WTC11 (cell line): ENCODE measurements around the gene COL18A1.

ENCODE experiments used
- ATF6 ChIP-seq: sonication (generic); formaldehyde crosslinking; IDR thresholded peaks from 2 replicates; pipeline ENCODE4 v1.8.1; 2023; ENCODE audit warnings: mild to moderate bottlenecking, missing genetic modification reagents
- CREB1 ChIP-seq: sonication (generic); formaldehyde crosslinking; IDR thresholded peaks from 2 replicates; pipeline ENCODE4 v1.8.0; 2023; ENCODE audit warnings: mild to moderate bottlenecking, missing genetic modification reagents
- E2F1 ChIP-seq: sonication (generic); formaldehyde crosslinking; IDR thresholded peaks from 2 replicates; pipeline ENCODE4 v1.8.0; 2022; ENCODE audit warnings: mild to moderate bottlenecking, missing genetic modification reagents
- NFE2L1 ChIP-seq: sonication (generic); formaldehyde crosslinking; IDR thresholded peaks from 2 replicates; pipeline ENCODE4 v1.8.1; 2023; ENCODE audit warnings: missing genetic modification reagents
- PRRX2 ChIP-seq: fragments of 250-450 bp; sonication (Bioruptor Pico); IDR thresholded peaks from 2 replicates; pipeline ENCODE4 v1.8.0; 2021; ENCODE audit warnings: mild to moderate bottlenecking
- SOX15 ChIP-seq: fragments of 250-450 bp; sonication (Bioruptor Pico); IDR thresholded peaks from 2 replicates; pipeline ENCODE4 v1.9.0; 2021; ENCODE audit warnings: mild to moderate bottlenecking
- USF1 ChIP-seq: sonication (generic); formaldehyde crosslinking; IDR thresholded peaks from 2 replicates; pipeline ENCODE4 v1.8.0; 2022; ENCODE audit warnings: mild to moderate bottlenecking, missing genetic modification reagents
- ZNF121 ChIP-seq: sonication (generic); formaldehyde crosslinking; IDR thresholded peaks from 2 replicates; pipeline ENCODE4 v1.8.0; 2023; ENCODE audit warnings: missing genetic modification reagents
- ZNF263 ChIP-seq: sonication (generic); formaldehyde crosslinking; IDR thresholded peaks from 2 replicates; pipeline ENCODE4 v1.8.1; 2022; ENCODE audit warnings: low read depth, mild to moderate bottlenecking, moderate library complexity, missing genetic modification reagents
- TF ChIP-seq, protein P1 (sequence below): fragments of 200-600 bp; IDR thresholded peaks from 2 replicates; pipeline ENCODE4 v1.8.0; 2022; ENCODE audit warnings: antibody characterized with exemption
- TF ChIP-seq, protein P2 (sequence below): sonication (generic); formaldehyde crosslinking; IDR thresholded peaks from 2 replicates; pipeline ENCODE4 v1.8.1; 2022; ENCODE audit warnings: low read depth, missing genetic modification reagents, borderline replicate concordance
- TF ChIP-seq, protein P3 (sequence below): sonication (generic); formaldehyde crosslinking; IDR thresholded peaks from 2 replicates; pipeline ENCODE4 v1.8.1; 2022; ENCODE audit warnings: mild to moderate bottlenecking, missing genetic modification reagents, moderate library complexity, borderline replicate concordance

- TF ChIP-seq ZNF263 (CRISPR knock-in tag) (no peak), PRRX2 (CRISPR knock-in tag) (no peak), NFE2L1 (CRISPR knock-in tag) (no peak), CREB1 (no peak), USF1 (CRISPR knock-in tag) (no peak), ATF6 (CRISPR knock-in tag) (no peak), ZNF121 (no peak), SOX15 (CRISPR knock-in tag) (no peak), E2F1 (CRISPR knock-in tag) (no peak)
- TF ChIP-seq, protein P1, sequence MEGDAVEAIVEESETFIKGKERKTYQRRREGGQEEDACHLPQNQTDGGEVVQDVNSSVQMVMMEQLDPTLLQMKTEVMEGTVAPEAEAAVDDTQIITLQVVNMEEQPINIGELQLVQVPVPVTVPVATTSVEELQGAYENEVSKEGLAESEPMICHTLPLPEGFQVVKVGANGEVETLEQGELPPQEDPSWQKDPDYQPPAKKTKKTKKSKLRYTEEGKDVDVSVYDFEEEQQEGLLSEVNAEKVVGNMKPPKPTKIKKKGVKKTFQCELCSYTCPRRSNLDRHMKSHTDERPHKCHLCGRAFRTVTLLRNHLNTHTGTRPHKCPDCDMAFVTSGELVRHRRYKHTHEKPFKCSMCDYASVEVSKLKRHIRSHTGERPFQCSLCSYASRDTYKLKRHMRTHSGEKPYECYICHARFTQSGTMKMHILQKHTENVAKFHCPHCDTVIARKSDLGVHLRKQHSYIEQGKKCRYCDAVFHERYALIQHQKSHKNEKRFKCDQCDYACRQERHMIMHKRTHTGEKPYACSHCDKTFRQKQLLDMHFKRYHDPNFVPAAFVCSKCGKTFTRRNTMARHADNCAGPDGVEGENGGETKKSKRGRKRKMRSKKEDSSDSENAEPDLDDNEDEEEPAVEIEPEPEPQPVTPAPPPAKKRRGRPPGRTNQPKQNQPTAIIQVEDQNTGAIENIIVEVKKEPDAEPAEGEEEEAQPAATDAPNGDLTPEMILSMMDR = no peak
- TF ChIP-seq, protein P2, sequence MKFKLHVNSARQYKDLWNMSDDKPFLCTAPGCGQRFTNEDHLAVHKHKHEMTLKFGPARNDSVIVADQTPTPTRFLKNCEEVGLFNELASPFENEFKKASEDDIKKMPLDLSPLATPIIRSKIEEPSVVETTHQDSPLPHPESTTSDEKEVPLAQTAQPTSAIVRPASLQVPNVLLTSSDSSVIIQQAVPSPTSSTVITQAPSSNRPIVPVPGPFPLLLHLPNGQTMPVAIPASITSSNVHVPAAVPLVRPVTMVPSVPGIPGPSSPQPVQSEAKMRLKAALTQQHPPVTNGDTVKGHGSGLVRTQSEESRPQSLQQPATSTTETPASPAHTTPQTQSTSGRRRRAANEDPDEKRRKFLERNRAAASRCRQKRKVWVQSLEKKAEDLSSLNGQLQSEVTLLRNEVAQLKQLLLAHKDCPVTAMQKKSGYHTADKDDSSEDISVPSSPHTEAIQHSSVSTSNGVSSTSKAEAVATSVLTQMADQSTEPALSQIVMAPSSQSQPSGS (CRISPR knock-in tag) = no peak
- TF ChIP-seq, protein P3, sequence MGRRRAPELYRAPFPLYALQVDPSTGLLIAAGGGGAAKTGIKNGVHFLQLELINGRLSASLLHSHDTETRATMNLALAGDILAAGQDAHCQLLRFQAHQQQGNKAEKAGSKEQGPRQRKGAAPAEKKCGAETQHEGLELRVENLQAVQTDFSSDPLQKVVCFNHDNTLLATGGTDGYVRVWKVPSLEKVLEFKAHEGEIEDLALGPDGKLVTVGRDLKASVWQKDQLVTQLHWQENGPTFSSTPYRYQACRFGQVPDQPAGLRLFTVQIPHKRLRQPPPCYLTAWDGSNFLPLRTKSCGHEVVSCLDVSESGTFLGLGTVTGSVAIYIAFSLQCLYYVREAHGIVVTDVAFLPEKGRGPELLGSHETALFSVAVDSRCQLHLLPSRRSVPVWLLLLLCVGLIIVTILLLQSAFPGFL (CRISPR knock-in tag) = no peak
Observed at GRCh38 chr21:45547545-45547900, 142.6 kb downstream of the COL18A1 start.
